ENCODE results near the gene POLR3H.
"Not testable (repeated sequence)": the region's sequence is repeated elsewhere in the genome, so short reads cannot be mapped to it uniquely, and the experiment has no call there.

Gene POLR3H

GRCh38 chr22:41574847-41575381 lies 30.6 kb upstream of the POLR3H start:
- no peak overlapping the region for H3K9ac ChIP-seq (ENCODE audit: low read depth, low read length, poor library complexity, severe bottlenecking)

GRCh38 chr22:41573677-41574076 lies 29.4 kb upstream of the POLR3H start:
- Histone ChIP-seq H3K9me2 (replicated peaks; ENCODE audit: low read depth, low read length) (no peaks in the 10 kb centered on the region), H3K4me1 (ENCODE audit: insufficient read depth, low read length, poor library complexity, severe bottlenecking) (no peaks in the 10 kb centered on the region), H3K27me3 (ENCODE audit: insufficient read depth, low read length, poor library complexity, severe bottlenecking) (no peaks in the 10 kb centered on the region), H3K4me3 (ENCODE audit: low read length, poor library complexity, severe bottlenecking) (no peak overlapping the region), H3K9ac (ENCODE audit: low read depth, low read length, poor library complexity, severe bottlenecking) (no peak overlapping the region), H3K9me3 (ENCODE audit: insufficient read depth, low read depth, low read length) (no peaks in the 10 kb centered on the region), H2AFZ (ENCODE audit: low read length) (no peak overlapping the region), H3K4me2 (ENCODE audit: low read depth, low read length, poor library complexity, severe bottlenecking) (no peak overlapping the region), H3K79me2 (ENCODE audit: insufficient read depth, low read length) (no peaks in the 10 kb centered on the region), H4K20me1 (ENCODE audit: insufficient read depth, low read length, poor library complexity, severe bottlenecking) (no peaks in the 10 kb centered on the region), H3F3A (ENCODE audit: low read depth) (no peaks in the 10 kb centered on the region), H3K36me3 (ENCODE audit: insufficient read depth, low read length) (no peaks in the 10 kb centered on the region)
- TF ChIP-seq EZH2phosphoT487 (IDR thresholded peaks at IDR 0.05; ENCODE audit: borderline replicate concordance) (no peak), CTCF (conservative IDR thresholded peaks at IDR 0.05; ENCODE audit: low read length) (no peak)

More at GRCh38 chr22:41574847-41575381, 30.6 kb upstream of the POLR3H start:
- Histone ChIP-seq H3K36me3 (ENCODE audit: insufficient read depth, low read length) (no peaks in the 10 kb centered on the region), H4K20me1 (ENCODE audit: insufficient read depth, low read length, poor library complexity, severe bottlenecking) (no peaks in the 10 kb centered on the region), H3K4me2 (ENCODE audit: low read depth, low read length, poor library complexity, severe bottlenecking) (no peak overlapping the region), H3F3A (ENCODE audit: low read depth) (no peaks in the 10 kb centered on the region), H3K27me3 (ENCODE audit: insufficient read depth, low read length, poor library complexity, severe bottlenecking) (no peaks in the 10 kb centered on the region), H3K79me2 (ENCODE audit: insufficient read depth, low read length) (no peaks in the 10 kb centered on the region), H3K4me1 (ENCODE audit: insufficient read depth, low read length, poor library complexity, severe bottlenecking) (no peaks in the 10 kb centered on the region), H3K4me3 (ENCODE audit: low read length, poor library complexity, severe bottlenecking) (no peak overlapping the region), H3K9me3 (ENCODE audit: insufficient read depth, low read depth, low read length) (no peaks in the 10 kb centered on the region), H3K9me2 (replicated peaks; ENCODE audit: low read depth, low read length) (no peaks in the 10 kb centered on the region), H2AFZ (ENCODE audit: low read length) (no peak overlapping the region)
- no peak for TF ChIP-seq CTCF (conservative IDR thresholded peaks at IDR 0.05; ENCODE audit: low read length)
- no peak for TF ChIP-seq EZH2phosphoT487 (IDR thresholded peaks at IDR 0.05; ENCODE audit: borderline replicate concordance)

GRCh38 chr22:41572305-41572704 lies 28.0 kb upstream of the POLR3H start:
- H3F3A ChIP-seq (ENCODE audit: low read depth); H3K79me2 ChIP-seq (ENCODE audit: insufficient read depth, low read length); H3K27me3 ChIP-seq (ENCODE audit: insufficient read depth, low read length, poor library complexity, severe bottlenecking); H2AFZ ChIP-seq (ENCODE audit: low read length); H3K36me3 ChIP-seq (ENCODE audit: insufficient read depth, low read length); H3K9me3 ChIP-seq (ENCODE audit: insufficient read depth, low read depth, low read length); H4K20me1 ChIP-seq (ENCODE audit: insufficient read depth, low read length, poor library complexity, severe bottlenecking); H3K4me1 ChIP-seq (ENCODE audit: insufficient read depth, low read length, poor library complexity, severe bottlenecking); H3K4me2 ChIP-seq (ENCODE audit: low read depth, low read length, poor library complexity, severe bottlenecking); H3K4me3 ChIP-seq (ENCODE audit: low read length, poor library complexity, severe bottlenecking); H3K9ac ChIP-seq (ENCODE audit: low read depth, low read length, poor library complexity, severe bottlenecking); H3K9me2 ChIP-seq (replicated peaks; ENCODE audit: low read depth, low read length): not testable (repeated sequence)

- H3K9ac ChIP-seq (ENCODE audit: low read depth, low read length, poor library complexity, severe bottlenecking) = no peak overlapping the region
- H3K4me2 ChIP-seq (ENCODE audit: low read depth, low read length, poor library complexity, severe bottlenecking) = no peak overlapping the region
- H3K4me1 ChIP-seq (ENCODE audit: insufficient read depth, low read length, poor library complexity, severe bottlenecking) = no peaks in the 10 kb centered on the region
- TF ChIP-seq EZH2phosphoT487 (IDR thresholded peaks at IDR 0.05; ENCODE audit: borderline replicate concordance) (no peak), CTCF (conservative IDR thresholded peaks at IDR 0.05; ENCODE audit: low read length) (no peak)
- H3K79me2 ChIP-seq (ENCODE audit: insufficient read depth, low read length) = no peaks in the 10 kb centered on the region
- H2AFZ ChIP-seq (ENCODE audit: low read length) = no peak overlapping the region
- no peak overlapping the region for H3K4me3 ChIP-seq (ENCODE audit: low read length, poor library complexity, severe bottlenecking)
- H3K36me3 ChIP-seq (ENCODE audit: insufficient read depth, low read length) = no peaks in the 10 kb centered on the region
- no peaks in the 10 kb centered on the region for H3K9me2 ChIP-seq (replicated peaks; ENCODE audit: low read depth, low read length)
- H3K27me3 ChIP-seq (ENCODE audit: insufficient read depth, low read length, poor library complexity, severe bottlenecking) = no peaks in the 10 kb centered on the region
- no peaks in the 10 kb centered on the region for H3K9me3 ChIP-seq (ENCODE audit: insufficient read depth, low read depth, low read length)
- H3F3A ChIP-seq (ENCODE audit: low read depth) = no peaks in the 10 kb centered on the region
- no peaks in the 10 kb centered on the region for H4K20me1 ChIP-seq (ENCODE audit: insufficient read depth, low read length, poor library complexity, severe bottlenecking)
These were observed 27.5 kb upstream of the POLR3H start for GRCh38 chr22:41571786-41572185.
